ENCODE data around the gene MATR3.

MATR3 gene, protein sequence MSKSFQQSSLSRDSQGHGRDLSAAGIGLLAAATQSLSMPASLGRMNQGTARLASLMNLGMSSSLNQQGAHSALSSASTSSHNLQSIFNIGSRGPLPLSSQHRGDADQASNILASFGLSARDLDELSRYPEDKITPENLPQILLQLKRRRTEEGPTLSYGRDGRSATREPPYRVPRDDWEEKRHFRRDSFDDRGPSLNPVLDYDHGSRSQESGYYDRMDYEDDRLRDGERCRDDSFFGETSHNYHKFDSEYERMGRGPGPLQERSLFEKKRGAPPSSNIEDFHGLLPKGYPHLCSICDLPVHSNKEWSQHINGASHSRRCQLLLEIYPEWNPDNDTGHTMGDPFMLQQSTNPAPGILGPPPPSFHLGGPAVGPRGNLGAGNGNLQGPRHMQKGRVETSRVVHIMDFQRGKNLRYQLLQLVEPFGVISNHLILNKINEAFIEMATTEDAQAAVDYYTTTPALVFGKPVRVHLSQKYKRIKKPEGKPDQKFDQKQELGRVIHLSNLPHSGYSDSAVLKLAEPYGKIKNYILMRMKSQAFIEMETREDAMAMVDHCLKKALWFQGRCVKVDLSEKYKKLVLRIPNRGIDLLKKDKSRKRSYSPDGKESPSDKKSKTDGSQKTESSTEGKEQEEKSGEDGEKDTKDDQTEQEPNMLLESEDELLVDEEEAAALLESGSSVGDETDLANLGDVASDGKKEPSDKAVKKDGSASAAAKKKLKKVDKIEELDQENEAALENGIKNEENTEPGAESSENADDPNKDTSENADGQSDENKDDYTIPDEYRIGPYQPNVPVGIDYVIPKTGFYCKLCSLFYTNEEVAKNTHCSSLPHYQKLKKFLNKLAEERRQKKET

DNA sequence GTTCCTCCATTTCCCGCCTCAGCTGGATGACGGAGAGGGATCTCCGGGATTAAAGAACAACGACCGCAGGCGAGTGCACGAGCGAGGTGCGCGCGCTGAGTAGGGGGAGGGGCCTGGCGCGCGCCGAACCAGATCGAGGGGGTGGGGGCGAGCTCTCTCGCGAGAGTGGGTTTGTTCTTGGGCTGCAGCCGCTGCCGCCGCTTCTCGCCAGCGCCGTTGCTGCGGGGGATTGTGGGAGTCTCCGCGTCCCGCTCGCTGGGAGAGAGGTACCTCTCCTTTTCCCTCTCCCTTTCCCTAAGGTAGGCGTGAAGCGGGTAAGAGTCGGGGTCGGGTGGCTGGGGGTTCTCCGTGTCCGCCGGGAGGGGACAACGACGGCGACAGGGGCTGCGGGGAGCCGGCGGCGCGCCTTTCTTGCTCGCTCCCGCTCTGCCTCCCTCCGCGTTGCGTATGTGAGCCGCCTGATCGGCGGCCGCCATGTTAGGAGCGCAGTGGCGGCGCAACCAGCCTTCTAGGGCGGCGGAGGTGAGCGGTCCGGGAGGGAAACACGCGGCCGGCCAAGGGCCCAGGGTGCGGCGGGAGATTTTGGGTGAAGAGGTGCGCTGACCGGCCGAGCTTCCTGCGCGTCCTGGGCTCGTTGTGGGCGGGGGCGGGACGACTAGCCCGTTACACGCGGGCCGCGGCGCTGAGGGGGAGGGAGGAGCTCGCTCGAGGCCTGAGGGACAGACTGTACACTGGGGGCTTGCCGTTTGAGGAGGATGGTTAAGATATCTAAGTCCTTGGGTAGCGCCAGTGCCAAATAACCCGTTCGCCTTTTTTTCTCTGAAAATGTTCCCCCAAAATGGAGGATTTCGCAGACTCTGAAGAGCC is at the start of gene MATR3:
Gene MATR3 (plus strand): TSS at position 234 of the 867 bp plus-strand sequence. CDS start 13,676 bp downstream, outside the sequence.
- TF ChIP-seq, protein P1, sequence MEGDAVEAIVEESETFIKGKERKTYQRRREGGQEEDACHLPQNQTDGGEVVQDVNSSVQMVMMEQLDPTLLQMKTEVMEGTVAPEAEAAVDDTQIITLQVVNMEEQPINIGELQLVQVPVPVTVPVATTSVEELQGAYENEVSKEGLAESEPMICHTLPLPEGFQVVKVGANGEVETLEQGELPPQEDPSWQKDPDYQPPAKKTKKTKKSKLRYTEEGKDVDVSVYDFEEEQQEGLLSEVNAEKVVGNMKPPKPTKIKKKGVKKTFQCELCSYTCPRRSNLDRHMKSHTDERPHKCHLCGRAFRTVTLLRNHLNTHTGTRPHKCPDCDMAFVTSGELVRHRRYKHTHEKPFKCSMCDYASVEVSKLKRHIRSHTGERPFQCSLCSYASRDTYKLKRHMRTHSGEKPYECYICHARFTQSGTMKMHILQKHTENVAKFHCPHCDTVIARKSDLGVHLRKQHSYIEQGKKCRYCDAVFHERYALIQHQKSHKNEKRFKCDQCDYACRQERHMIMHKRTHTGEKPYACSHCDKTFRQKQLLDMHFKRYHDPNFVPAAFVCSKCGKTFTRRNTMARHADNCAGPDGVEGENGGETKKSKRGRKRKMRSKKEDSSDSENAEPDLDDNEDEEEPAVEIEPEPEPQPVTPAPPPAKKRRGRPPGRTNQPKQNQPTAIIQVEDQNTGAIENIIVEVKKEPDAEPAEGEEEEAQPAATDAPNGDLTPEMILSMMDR (IDR thresholded peaks at IDR 0.05; ENCODE audit: insufficient read depth, low read length, poor library complexity, severe bottlenecking), result no peak
- H3K36me3 ChIP-seq (ENCODE audit: control insufficient read depth, insufficient read depth, low read length), result no peaks in the 10 kb centered on the region; the same call in 1 of the 2 replicates
- no peaks in the 10 kb centered on the region for H3K27me3 ChIP-seq (replicated peaks; ENCODE audit: control insufficient read depth, insufficient read depth, low read length)
- DNase-seq (ENCODE audit: extremely low read depth, insufficient read length), result peak; percentile 94
- peak within 1 kb of the TSS; percentile 96 for H3K4me3 ChIP-seq (replicated peaks; ENCODE audit: low read depth, low read length)

DNA sequence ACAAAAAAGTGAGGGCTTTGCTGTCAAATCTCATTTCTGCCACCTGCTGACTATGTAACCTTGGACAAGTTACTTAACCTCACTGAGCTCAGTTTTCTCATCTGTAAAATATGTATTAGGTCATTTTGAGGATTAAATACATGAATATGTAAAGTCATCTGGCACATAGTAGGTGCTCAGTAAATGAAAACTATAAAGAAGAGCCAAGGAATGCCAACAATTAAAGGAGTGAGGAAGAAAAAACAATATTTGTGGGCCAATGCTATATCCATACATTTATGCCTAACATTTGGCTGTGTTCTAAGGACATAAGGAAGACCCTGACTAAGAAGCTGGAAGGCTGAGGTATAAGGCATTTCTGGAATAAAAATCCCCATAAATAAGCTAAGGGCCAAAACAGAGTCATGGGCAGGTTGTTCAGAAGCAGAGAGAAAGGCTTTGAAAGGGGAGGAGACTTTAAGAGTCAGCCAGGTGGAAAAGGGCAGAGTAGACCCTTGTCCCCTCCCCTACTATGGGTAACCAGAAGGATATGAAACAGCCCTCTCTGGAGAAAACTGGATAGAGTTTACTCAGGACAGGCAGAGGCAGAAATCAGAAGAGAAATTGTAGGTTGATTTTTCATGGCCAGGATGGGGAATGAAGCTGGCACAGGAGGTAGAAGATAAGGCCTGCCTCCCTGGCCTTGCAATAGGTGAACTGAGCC is 47.8 kb upstream of the MATR3 start:
- TF ChIP-seq, protein P1 (IDR thresholded peaks at IDR 0.05; ENCODE audit: insufficient read depth, low read length, poor library complexity, severe bottlenecking), result peak; percentile 1

DNA sequence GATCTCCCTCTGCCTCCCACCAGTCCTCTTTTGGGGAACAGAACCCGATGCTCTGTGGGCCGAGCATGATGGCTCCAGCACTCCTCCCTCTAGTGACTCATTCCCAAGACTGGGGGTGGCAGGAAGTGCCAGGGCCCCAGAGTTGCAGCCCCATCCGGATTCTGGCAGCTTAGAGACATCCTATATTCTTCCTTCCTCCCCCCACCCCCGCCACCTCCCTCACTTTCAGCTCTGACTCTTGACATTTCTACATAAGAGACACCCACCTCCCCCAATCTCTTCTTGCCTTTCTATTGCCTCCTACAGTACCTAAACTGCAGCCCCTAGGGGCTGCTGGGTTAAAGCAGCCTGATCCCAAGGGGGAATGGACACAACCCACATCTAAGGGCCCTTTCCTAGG is 47.1 kb upstream of the MATR3 start:
- Histone ChIP-seq H3K36me3 (ENCODE audit: control insufficient read depth, insufficient read depth, low read length) (no peaks in the 10 kb centered on the region), H3K27me3 (replicated peaks; ENCODE audit: control insufficient read depth, insufficient read depth, low read length) (no peaks in the 10 kb centered on the region; the same call in 1 of the 2 replicates), H3K4me3 (replicated peaks; ENCODE audit: low read depth, low read length) (no peak overlapping the region)
- no peak for DNase-seq (ENCODE audit: extremely low read depth, insufficient read length)
- TF ChIP-seq, protein P1 (IDR thresholded peaks at IDR 0.05; ENCODE audit: insufficient read depth, low read length, poor library complexity, severe bottlenecking), result no peak

More for the DNA sequence above, 47.8 kb upstream of the MATR3 start:
- Histone ChIP-seq H3K36me3 (ENCODE audit: control insufficient read depth, insufficient read depth, low read length) (no peaks in the 10 kb centered on the region), H3K4me3 (replicated peaks; ENCODE audit: low read depth, low read length) (no peak overlapping the region), H3K27me3 (replicated peaks; ENCODE audit: control insufficient read depth, insufficient read depth, low read length) (no peaks in the 10 kb centered on the region; the same call in 1 of the 2 replicates)
- DNase-seq (ENCODE audit: extremely low read depth, insufficient read length), result no peak

DNA sequence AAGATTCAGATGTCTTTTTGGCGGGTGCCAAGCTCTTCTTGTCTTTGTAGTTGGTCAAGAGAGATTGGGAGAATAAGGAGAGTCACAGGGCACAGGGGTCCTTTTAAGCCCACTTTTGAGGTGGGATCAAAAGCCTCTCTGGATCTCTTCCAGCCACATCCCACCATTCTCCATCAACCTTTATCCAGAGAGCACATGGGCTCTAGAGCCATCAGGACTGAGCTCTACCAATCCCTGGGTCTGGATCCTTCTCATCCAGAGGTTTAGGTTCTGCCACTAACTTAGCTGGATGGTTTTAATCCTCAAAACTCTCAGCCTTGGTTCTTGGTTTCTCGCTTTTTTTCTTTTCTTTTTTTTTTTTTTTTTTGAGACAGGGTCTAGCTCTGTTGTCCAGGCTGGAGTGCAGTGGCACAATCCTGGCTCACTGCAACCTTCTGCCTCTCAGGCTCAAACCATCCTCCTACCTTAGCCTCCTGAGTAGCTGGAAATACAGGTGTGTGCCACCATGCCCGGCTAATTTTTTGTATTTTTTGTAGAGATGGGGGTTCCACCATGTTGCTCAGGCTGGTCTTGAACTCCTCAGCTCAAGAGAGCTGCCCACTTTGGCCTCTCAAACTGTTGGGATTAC is 44.6 kb upstream of the MATR3 start:
- no peak for DNase-seq (ENCODE audit: extremely low read depth, insufficient read length)
- no peaks in the 10 kb centered on the region for H3K36me3 ChIP-seq (ENCODE audit: control insufficient read depth, insufficient read depth, low read length)
- no peak overlapping the region for H3K4me3 ChIP-seq (replicated peaks; ENCODE audit: low read depth, low read length)
- H3K27me3 ChIP-seq (replicated peaks; ENCODE audit: control insufficient read depth, insufficient read depth, low read length), result no peaks in the 10 kb centered on the region
- TF ChIP-seq, protein P1 (IDR thresholded peaks at IDR 0.05; ENCODE audit: insufficient read depth, low read length, poor library complexity, severe bottlenecking), result no peak

Data from GM06990 (cell line).